ENCODE measurements around the gene EZH2. TPM values are rescaled to one million over a fixed set of nuclear protein-coding genes. Genes with fewer than 3 reads are reported as not detected.

The EZH2 gene
- total RNA-seq, 2 donors from 2014 or later, result 2.3 to 8.6 TPM

GRCh38 chr7:148898845-148899484 lies 14.9 kb upstream of the EZH2 start:
- H3K27ac ChIP-seq, result no peak overlapping the region
- no peaks in the 10 kb centered on the region for H3K9me3 ChIP-seq
- no peaks in the 10 kb centered on the region for H3K36me3 ChIP-seq
- 22% methylated on average over 6 of the region's 6 CpGs for WGBS
- intact Hi-C loops (cut with DNase I), result no loop called here
- no peaks in the 10 kb centered on the region for H3K4me1 ChIP-seq (replicated peaks)
- no peak overlapping the region for H3K4me3 ChIP-seq
- DNase-seq (ENCODE audit: low spot score), result no peak
- H3K27me3 ChIP-seq (replicated peaks; ENCODE audit: insufficient read depth), result no peaks in the 10 kb centered on the region
- TF ChIP-seq CTCF (IDR thresholded peaks at IDR 0.05), result no peak
- no peak for TF ChIP-seq POLR2AphosphoS5 (IDR thresholded peaks at IDR 0.05)
- TF ChIP-seq POLR2A (IDR thresholded peaks at IDR 0.05), result no peak

GRCh38 chr7:148894591-148894990 lies 10.5 kb upstream of the EZH2 start:
- Histone ChIP-seq H3K4me3 (no peak overlapping the region), H3K36me3 (no peaks in the 10 kb centered on the region), H3K27ac (no peak overlapping the region), H3K9me3 (no peaks in the 10 kb centered on the region), H3K4me1 (replicated peaks) (no peaks in the 10 kb centered on the region), H3K27me3 (replicated peaks; ENCODE audit: insufficient read depth) (no peaks in the 10 kb centered on the region)
- WGBS, result 37% methylated on average over 2 of the region's 2 CpGs
- intact Hi-C loops (cut with DNase I), result no loop called here
- DNase-seq (ENCODE audit: low spot score), result no peak
- no peak for TF ChIP-seq POLR2AphosphoS5 (IDR thresholded peaks at IDR 0.05)
- TF ChIP-seq CTCF (IDR thresholded peaks at IDR 0.05), result no peak

- DNase-seq (ENCODE audit: low spot score), result no peak
- WGBS, result 91% methylated on average over 2 of the region's 2 CpGs
- Histone ChIP-seq H3K27ac (no peak overlapping the region), H3K9me3 (no peaks in the 10 kb centered on the region), H3K4me3 (no peak overlapping the region), H3K27me3 (replicated peaks; ENCODE audit: insufficient read depth) (no peaks in the 10 kb centered on the region), H3K4me1 (replicated peaks) (no peaks in the 10 kb centered on the region), H3K36me3 (no peaks in the 10 kb centered on the region)
- TF ChIP-seq POLR2AphosphoS5 (IDR thresholded peaks at IDR 0.05), result no peak
- TF ChIP-seq CTCF (IDR thresholded peaks at IDR 0.05), result no peak
- TF ChIP-seq POLR2A (IDR thresholded peaks at IDR 0.05), result no peak
- intact Hi-C loops (cut with DNase I), result no loop called here
Measured at GRCh38 chr7:148893071-148893470, 9.0 kb upstream of the EZH2 start.

GRCh38 chr7:148888300-148888699 lies 4.2 kb upstream of the EZH2 start:
- TF ChIP-seq CTCF (IDR thresholded peaks at IDR 0.05) (no peak), POLR2AphosphoS5 (IDR thresholded peaks at IDR 0.05) (no peak), POLR2A (IDR thresholded peaks at IDR 0.05) (no peak)
- Histone ChIP-seq H3K4me3 (no peak overlapping the region), H3K4me1 (replicated peaks) (no peaks in the 10 kb centered on the region), H3K27ac (no peak overlapping the region), H3K27me3 (replicated peaks; ENCODE audit: insufficient read depth) (no peaks in the 10 kb centered on the region), H3K36me3 (no peaks in the 10 kb centered on the region), H3K9me3 (no peaks in the 10 kb centered on the region)
- 97% methylated on average over 7 of the region's 7 CpGs for WGBS
- intact Hi-C loops (cut with DNase I), result loop anchor here (10.0 kb wide), 3 partner anchors 193 to 237 kb away; partner anchors contain the start of genes CUL1, ZNF425 and ZNF786
- no peak for DNase-seq (ENCODE audit: low spot score)

GRCh38 chr7:148886844-148887243 lies 2.8 kb upstream of the EZH2 start:
- Histone ChIP-seq H3K27me3 (replicated peaks; ENCODE audit: insufficient read depth) (no peaks in the 10 kb centered on the region), H3K27ac (no peak overlapping the region), H3K4me3 (no peak overlapping the region), H3K36me3 (no peaks in the 10 kb centered on the region), H3K9me3 (no peaks in the 10 kb centered on the region), H3K4me1 (replicated peaks) (no peaks in the 10 kb centered on the region)
- 77% methylated on average over 4 of the region's 4 CpGs for WGBS
- intact Hi-C loops (cut with DNase I), result loop anchor here (10.0 kb wide), 3 partner anchors 192 to 238 kb away; partner anchors contain the start of genes CUL1, ZNF425 and ZNF786
- TF ChIP-seq POLR2A (IDR thresholded peaks at IDR 0.05) (no peak), CTCF (IDR thresholded peaks at IDR 0.05) (no peak), POLR2AphosphoS5 (IDR thresholded peaks at IDR 0.05) (no peak)
- DNase-seq (ENCODE audit: low spot score), result no peak

All from prostate gland (tissue), 2 donors.